Keratinocyte (primary cell): ENCODE measurements around the gene DEFB119. TPM values are rescaled to one million over a fixed set of nuclear protein-coding genes. Genes with fewer than 3 reads are reported as not detected.
"Not testable (repeated sequence)": the region's sequence is repeated elsewhere in the genome, so short reads cannot be mapped to it uniquely, and the experiment has no call there.

Experiments
- DNase-seq: peaks from one replicate; pipeline ENCODE4 v3.0.0-alpha.2; 2011; ENCODE audit warnings: low read depth, missing footprints, low spot score
- FAIRE-seq: peaks from 2 replicates; lab custom pipeline; 2011; peaks lifted over from hg19 to GRCh38; lab: Jason Lieb, UNC
- H2AFZ ChIP-seq: 2 replicates; pipeline ENCODE4 v1.6.0; 2012; ENCODE audit warnings: low read length, control low read depth, inconsistent platforms; ENCODE audit not compliant: control insufficient read depth
- H3K27ac ChIP-seq: 2 replicates; pipeline ENCODE4 v1.5.1; 2011; ENCODE audit warnings: low read length; ENCODE audit not compliant: control insufficient read depth, insufficient read depth
- H3K27me3 ChIP-seq: 3 replicates; pipeline ENCODE4 v1.6.0; 2011; ENCODE audit warnings: low read length; ENCODE audit not compliant: control insufficient read depth, insufficient read depth; ENCODE audit errors: extremely low read depth
- H3K36me3 ChIP-seq, 2 experiments: 2 replicates in 1 of 2; 3 replicates in 1 of 2; pipeline ENCODE4 v1.5.1; 2011; ENCODE audit warnings: low read length in 2 of 2, mild to moderate bottlenecking in 1 of 2; ENCODE audit not compliant: control insufficient read depth in 2 of 2, insufficient read depth in 2 of 2; ENCODE audit errors: extremely low read depth in 1 of 2
- H3K4me1 ChIP-seq: 3 replicates; pipeline ENCODE4 v1.5.1; 2011; ENCODE audit warnings: low read length; ENCODE audit not compliant: control insufficient read depth, insufficient read depth; ENCODE audit errors: extremely low read depth
- H3K4me2 ChIP-seq: 3 replicates; pipeline ENCODE4 v1.6.0; 2011; ENCODE audit warnings: low read depth, low read length; ENCODE audit not compliant: control insufficient read depth, insufficient read depth; ENCODE audit errors: extremely low read depth
- H3K4me3 ChIP-seq, 3 experiments: fragments of 200-600 bp in 1 of 3; sonication (generic) in 1 of 3; 2 replicates in 2 of 3; 3 replicates in 1 of 3; pipeline ENCODE4 v1.5.1; 2011 to 2016; ENCODE audit warnings: low read length in 3 of 3, mild to moderate bottlenecking in 3 of 3, control low read depth in 2 of 3, inconsistent platforms in 1 of 3, low read depth in 1 of 3, mixed read lengths in 1 of 3, mixed run types in 1 of 3, moderate library complexity in 1 of 3; ENCODE audit not compliant: control insufficient read depth in 2 of 3, insufficient read depth in 2 of 3; ENCODE audit errors: extremely low read depth in 1 of 3
- H3K79me2 ChIP-seq: 2 replicates; pipeline ENCODE4 v1.6.0; 2012; ENCODE audit warnings: low read length; ENCODE audit not compliant: control insufficient read depth, insufficient read depth
- H3K9ac ChIP-seq: 3 replicates; pipeline ENCODE4 v1.6.0; 2011; ENCODE audit warnings: low read length; ENCODE audit not compliant: control insufficient read depth, insufficient read depth; ENCODE audit errors: extremely low read depth
- H3K9me1 ChIP-seq: 3 replicates; pipeline ENCODE4 v1.6.0; 2011; ENCODE audit warnings: low read length; ENCODE audit not compliant: control insufficient read depth, insufficient read depth; ENCODE audit errors: extremely low read depth
- H3K9me3 ChIP-seq: 2 replicates; pipeline ENCODE4 v1.5.1; 2012; ENCODE audit warnings: low read depth, low read length; ENCODE audit not compliant: control insufficient read depth
- H4K20me1 ChIP-seq: 3 replicates; pipeline ENCODE4 v1.6.0; 2011; ENCODE audit warnings: low read length; ENCODE audit not compliant: control insufficient read depth, insufficient read depth; ENCODE audit errors: extremely low read depth
- EZH2 ChIP-seq: IDR thresholded peaks from one replicate; pipeline ENCODE4 v1.6.1; 2012; ENCODE audit warnings: inconsistent platforms, mild to moderate bottlenecking, low read length, moderate library complexity
- dilution Hi-C: fragments of 300-500 bp; cut with MboI; formaldehyde crosslinking; loops from one replicate; pipeline ENCODE4 v1.7.0; 2020; ENCODE audit warnings: low sequenced_read_pairs; ENCODE audit not compliant: extremely low pct_ligation_motif_present
- polyA plus RNA-seq, 5 experiments: library from polyadenylated mRNA; depleted of rRNA in 3 of 5; stranded (reverse) in 3 of 5; stranded (forward) in 1 of 5; unstranded in 1 of 5; fragments of >200 nt; gene quantifications; 1 replicate in 1 of 5; 2 replicates in 3 of 5; 3 replicates in 1 of 5; pipeline versions ENCODE4 v1.2.1 to v1.2.3, GENCODE V29; 2011 to 2012; ENCODE audit warnings: missing spikeins in 2 of 5, low read depth in 1 of 5, low replicate concordance in 1 of 5
- TF ChIP-seq, protein P1 (sequence below), 3 experiments: IDR thresholded peaks in 1 of 3; conservative IDR thresholded peaks in 1 of 3; optimal IDR thresholded peaks in 1 of 3; 2 replicates in 2 of 3; 3 replicates in 1 of 3; pipeline versions ENCODE3 to v1.5.1; 2011; ENCODE audit warnings: low read length in 3 of 3, mild to moderate bottlenecking in 3 of 3, moderate library complexity in 2 of 3, control low read depth in 1 of 3, inconsistent platforms in 1 of 3; ENCODE audit not compliant: insufficient read depth in 2 of 3; ENCODE audit errors: extremely low read depth in 1 of 3

Gene DEFB119
- polyA plus RNA-seq, 1 donor (not counting 4 experiments of a cell fraction or from before 2014, with no cell fraction given): not detected

DNA sequence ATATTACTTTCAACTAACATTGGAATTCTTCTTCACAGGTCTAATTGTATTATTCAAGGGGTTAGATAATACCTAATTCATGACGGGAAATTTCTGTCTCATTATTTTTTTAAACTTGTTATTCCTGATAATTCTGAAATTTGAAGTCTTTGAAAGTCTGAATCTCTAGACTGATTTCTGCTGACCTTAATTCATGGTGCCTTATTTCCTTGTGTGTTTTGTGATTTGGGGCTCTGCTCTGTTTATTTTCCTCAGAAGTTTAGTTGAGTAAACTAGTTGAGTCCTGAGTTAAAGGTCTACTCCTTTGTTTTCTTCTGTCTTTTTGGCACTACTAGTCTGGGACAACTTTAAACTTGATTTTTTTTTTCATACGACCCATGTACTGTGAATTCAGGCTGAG is 16.0 kb downstream of the DEFB119 start:
- H3K27ac ChIP-seq: no peak overlapping the region
- dilution Hi-C loops: no loop called here
- TF ChIP-seq EZH2: no peak
- TF ChIP-seq, protein P1, sequence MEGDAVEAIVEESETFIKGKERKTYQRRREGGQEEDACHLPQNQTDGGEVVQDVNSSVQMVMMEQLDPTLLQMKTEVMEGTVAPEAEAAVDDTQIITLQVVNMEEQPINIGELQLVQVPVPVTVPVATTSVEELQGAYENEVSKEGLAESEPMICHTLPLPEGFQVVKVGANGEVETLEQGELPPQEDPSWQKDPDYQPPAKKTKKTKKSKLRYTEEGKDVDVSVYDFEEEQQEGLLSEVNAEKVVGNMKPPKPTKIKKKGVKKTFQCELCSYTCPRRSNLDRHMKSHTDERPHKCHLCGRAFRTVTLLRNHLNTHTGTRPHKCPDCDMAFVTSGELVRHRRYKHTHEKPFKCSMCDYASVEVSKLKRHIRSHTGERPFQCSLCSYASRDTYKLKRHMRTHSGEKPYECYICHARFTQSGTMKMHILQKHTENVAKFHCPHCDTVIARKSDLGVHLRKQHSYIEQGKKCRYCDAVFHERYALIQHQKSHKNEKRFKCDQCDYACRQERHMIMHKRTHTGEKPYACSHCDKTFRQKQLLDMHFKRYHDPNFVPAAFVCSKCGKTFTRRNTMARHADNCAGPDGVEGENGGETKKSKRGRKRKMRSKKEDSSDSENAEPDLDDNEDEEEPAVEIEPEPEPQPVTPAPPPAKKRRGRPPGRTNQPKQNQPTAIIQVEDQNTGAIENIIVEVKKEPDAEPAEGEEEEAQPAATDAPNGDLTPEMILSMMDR (optimal IDR thresholded peaks at IDR 0.05 in 1 of 3, IDR thresholded peaks at IDR 0.05 in 1 of 3, conservative IDR thresholded peaks at IDR 0.05 in 1 of 3; ENCODE audit: extremely low read depth in 1 of 3, insufficient read depth in 2 of 3, low read length in 3 of 3): no peak

DNA sequence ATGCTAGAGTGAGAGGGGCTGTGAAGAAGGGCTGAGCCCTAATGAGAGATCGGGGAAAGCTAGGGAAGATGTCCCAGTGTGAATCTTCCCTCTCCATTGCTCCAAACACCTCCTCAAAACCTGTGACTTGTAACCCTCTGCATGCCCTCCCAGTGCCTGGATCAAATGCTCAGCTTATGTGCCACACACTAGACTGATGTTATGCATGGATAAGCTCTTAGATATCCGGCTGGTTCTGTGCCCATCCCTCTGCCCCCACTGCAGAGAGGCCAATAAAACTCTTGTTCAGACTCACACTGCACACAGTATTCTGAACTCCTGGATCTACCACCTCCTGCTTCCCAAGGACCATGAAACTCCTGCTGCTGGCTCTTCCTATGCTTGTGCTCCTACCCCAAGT is 22.1 kb downstream of the DEFB119 start, which contains the start of gene DEFB118:
TSS of gene DEFB118 (plus strand) at position 301 of the 400 bp plus-strand sequence. CDS start at position 351, 50 bp downstream.
- no peaks in the 10 kb centered on the region for H3K36me3 ChIP-seq
- no peaks in the 10 kb centered on the region for H3K27me3 ChIP-seq
- H3K9me1 ChIP-seq: no peaks in the 10 kb centered on the region
- no peaks in the 10 kb centered on the region for H3K4me1 ChIP-seq
- TF ChIP-seq, protein P1 (optimal IDR thresholded peaks at IDR 0.05 in 1 of 3, IDR thresholded peaks at IDR 0.05 in 1 of 3, conservative IDR thresholded peaks at IDR 0.05 in 1 of 3; ENCODE audit: extremely low read depth in 1 of 3, insufficient read depth in 2 of 3, low read length in 3 of 3): no peak
- no peak for TF ChIP-seq EZH2
- no peaks in the 10 kb centered on the region for H3K9me3 ChIP-seq
- H3K27ac ChIP-seq: no peak within 1 kb of the TSS
- no peaks in the 10 kb centered on the region for H3K79me2 ChIP-seq
- H3K9ac ChIP-seq: no peak within 1 kb of the TSS
- H3K4me2 ChIP-seq: no peak within 1 kb of the TSS
- no peak within 1 kb of the TSS for H3K4me3 ChIP-seq
- no peak for DNase-seq
- dilution Hi-C loops: no loop called here
- FAIRE-seq: no peak
- H2AFZ ChIP-seq: no peak within 1 kb of the TSS
- H4K20me1 ChIP-seq: no peaks in the 10 kb centered on the region

More for the DNA sequence above, 16.0 kb downstream of the DEFB119 start:
- no peaks in the 10 kb centered on the region for H3K9me1 ChIP-seq
- H3K27me3 ChIP-seq: no peaks in the 10 kb centered on the region
- no peak overlapping the region for H3K4me3 ChIP-seq
- FAIRE-seq (no peak), DNase-seq (no peak)
- H3K9me3 ChIP-seq: no peaks in the 10 kb centered on the region
- H2AFZ ChIP-seq: no peak overlapping the region
- H3K9ac ChIP-seq: no peak overlapping the region
- no peaks in the 10 kb centered on the region for H3K4me1 ChIP-seq
- H4K20me1 ChIP-seq: no peaks in the 10 kb centered on the region
- H3K79me2 ChIP-seq: no peaks in the 10 kb centered on the region
- H3K4me2 ChIP-seq: no peak overlapping the region
- no peaks in the 10 kb centered on the region for H3K36me3 ChIP-seq

DNA sequence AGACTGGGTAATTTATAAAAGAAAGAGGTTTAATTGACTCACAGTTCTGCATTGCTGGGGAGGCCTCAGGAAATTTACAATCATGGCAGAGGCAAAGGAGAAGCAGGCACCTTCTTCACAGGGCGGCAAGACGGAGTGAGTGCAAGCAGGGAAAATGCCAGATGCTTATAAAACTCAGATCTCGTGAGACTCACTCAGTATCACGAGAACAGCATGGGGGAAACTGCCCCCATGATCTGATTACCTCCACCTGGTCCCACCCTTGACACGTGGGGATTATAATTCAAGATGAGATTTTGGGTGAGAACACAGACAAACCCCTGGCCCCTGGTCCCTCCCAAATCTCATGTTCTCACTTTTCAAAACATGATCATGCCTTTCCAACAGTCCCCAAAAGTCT is 26.1 kb downstream of the DEFB119 start:
- H3K4me2 ChIP-seq, H3K4me3 ChIP-seq, H3K79me2 ChIP-seq, FAIRE-seq, H3K27me3 ChIP-seq, H2AFZ ChIP-seq, H3K9me3 ChIP-seq, H3K4me1 ChIP-seq, DNase-seq, H3K36me3 ChIP-seq, H3K27ac ChIP-seq, H3K9ac ChIP-seq, H3K9me1 ChIP-seq, dilution Hi-C loops, H4K20me1 ChIP-seq: not testable (repeated sequence)
